NB4 (cell line): ENCODE results near the gene BMPR2.
"Not testable (repeated sequence)": the region's sequence is repeated elsewhere in the genome, so short reads cannot be mapped to it uniquely, and the experiment has no call there.

Experiments
- DNase-seq: peaks from one replicate; pipeline ENCODE4 v3.0.0; 2010; ENCODE audit warnings: low read depth
- H3K4me3 ChIP-seq: one replicate; pipeline ENCODE4 v1.5.1; 2011; ENCODE audit warnings: mild to moderate bottlenecking, low read depth, low read length, moderate library complexity
- MYC ChIP-seq: IDR thresholded peaks from 2 replicates; pipeline ENCODE4 v1.6.1; 2011; ENCODE audit warnings: low read depth, low read length
- POLR2A ChIP-seq: IDR thresholded peaks from 2 replicates; pipeline ENCODE4 v1.6.1; 2011; ENCODE audit warnings: mild to moderate bottlenecking; ENCODE audit not compliant: insufficient read length; ENCODE audit errors: extremely low read depth
- TF ChIP-seq, protein P1 (sequence below): IDR thresholded peaks from one replicate; pipeline ENCODE4 v1.5.1; 2012; ENCODE audit warnings: low read depth, low read length
- TF ChIP-seq, protein P2 (sequence below): IDR thresholded peaks from 2 replicates; pipeline ENCODE4 v1.6.1; 2011; ENCODE audit warnings: low read depth, low read length

BMPR2 gene

DNA sequence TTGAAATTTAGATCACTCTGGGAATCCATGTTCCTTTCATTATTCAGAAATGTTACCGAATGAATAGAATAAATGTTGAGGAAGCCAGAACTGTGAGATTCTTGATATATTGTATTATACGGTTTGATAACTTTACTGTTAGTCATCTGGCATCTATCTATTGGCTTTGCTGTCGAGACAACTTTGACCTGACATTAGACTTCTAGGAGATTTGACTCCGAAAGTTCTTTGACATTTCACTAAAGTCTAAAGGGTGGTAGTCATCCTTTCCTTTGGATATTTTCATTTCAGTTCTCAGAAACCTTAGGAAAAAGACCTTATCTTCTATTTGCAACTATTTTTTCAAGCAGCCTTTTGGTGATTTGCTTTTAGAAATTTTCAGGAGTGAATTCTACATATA is 1.9 kb downstream of the BMPR2 start:
- no peak for DNase-seq
- peak overlapping the region; percentile 83 for H3K4me3 ChIP-seq
- TF ChIP-seq POLR2A = no peak
- TF ChIP-seq, protein P1, sequence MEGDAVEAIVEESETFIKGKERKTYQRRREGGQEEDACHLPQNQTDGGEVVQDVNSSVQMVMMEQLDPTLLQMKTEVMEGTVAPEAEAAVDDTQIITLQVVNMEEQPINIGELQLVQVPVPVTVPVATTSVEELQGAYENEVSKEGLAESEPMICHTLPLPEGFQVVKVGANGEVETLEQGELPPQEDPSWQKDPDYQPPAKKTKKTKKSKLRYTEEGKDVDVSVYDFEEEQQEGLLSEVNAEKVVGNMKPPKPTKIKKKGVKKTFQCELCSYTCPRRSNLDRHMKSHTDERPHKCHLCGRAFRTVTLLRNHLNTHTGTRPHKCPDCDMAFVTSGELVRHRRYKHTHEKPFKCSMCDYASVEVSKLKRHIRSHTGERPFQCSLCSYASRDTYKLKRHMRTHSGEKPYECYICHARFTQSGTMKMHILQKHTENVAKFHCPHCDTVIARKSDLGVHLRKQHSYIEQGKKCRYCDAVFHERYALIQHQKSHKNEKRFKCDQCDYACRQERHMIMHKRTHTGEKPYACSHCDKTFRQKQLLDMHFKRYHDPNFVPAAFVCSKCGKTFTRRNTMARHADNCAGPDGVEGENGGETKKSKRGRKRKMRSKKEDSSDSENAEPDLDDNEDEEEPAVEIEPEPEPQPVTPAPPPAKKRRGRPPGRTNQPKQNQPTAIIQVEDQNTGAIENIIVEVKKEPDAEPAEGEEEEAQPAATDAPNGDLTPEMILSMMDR = no peak

- DNase-seq = no peak
- TF ChIP-seq, protein P2, sequence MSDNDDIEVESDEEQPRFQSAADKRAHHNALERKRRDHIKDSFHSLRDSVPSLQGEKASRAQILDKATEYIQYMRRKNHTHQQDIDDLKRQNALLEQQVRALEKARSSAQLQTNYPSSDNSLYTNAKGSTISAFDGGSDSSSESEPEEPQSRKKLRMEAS = no peak
- TF ChIP-seq POLR2A (no peak), MYC (no peak)
- TF ChIP-seq, protein P1 = no peak
- H3K4me3 ChIP-seq = peak overlapping the region; percentile 83
Measured at GRCh38 chr2:202378662-202379358, 2.7 kb downstream of the BMPR2 start.

- TF ChIP-seq POLR2A (no peak), MYC (no peak)
- TF ChIP-seq, protein P1 = no peak
- TF ChIP-seq, protein P2 = no peak
Measured at GRCh38 chr2:202382684-202383083, 6.6 kb downstream of the BMPR2 start.

DNA sequence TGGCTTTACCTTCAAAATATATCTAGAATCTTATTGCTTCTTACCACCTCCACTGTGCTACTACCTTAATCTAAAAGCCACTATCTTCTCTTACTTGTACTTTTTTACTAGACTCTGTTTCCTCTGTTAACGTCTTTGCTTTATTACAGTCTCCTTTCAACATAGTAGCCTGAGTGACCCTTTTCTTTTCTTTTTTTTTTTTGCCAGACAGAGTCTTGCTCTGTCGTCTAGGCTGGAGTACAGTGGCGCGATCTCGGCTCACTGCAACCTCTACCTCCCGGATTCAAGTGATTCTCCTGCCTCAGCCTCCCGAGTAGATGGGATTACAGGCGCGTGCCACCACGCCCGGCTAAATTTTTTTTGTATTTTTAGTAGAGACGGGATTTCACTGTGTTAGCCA is 10.4 kb downstream of the BMPR2 start:
- not testable (repeated sequence) for H3K4me3 ChIP-seq, DNase-seq

More at GRCh38 chr2:202382684-202383083, 6.6 kb downstream of the BMPR2 start:
- DNase-seq = no peak
- no peak overlapping the region for H3K4me3 ChIP-seq

GRCh38 chr2:202387608-202388342 is 11.6 kb downstream of the BMPR2 start:
- DNase-seq = no peak
- H3K4me3 ChIP-seq = no peak overlapping the region
- TF ChIP-seq MYC (no peak), POLR2A (no peak)
- TF ChIP-seq, protein P1 = no peak
- TF ChIP-seq, protein P2 = no peak

- H3K4me3 ChIP-seq = no peak overlapping the region
- no peak for DNase-seq
- TF ChIP-seq POLR2A (no peak), MYC (no peak)
- TF ChIP-seq, protein P2 = no peak
- TF ChIP-seq, protein P1 = no peak
Measured at GRCh38 chr2:202400941-202401340, 24.8 kb downstream of the BMPR2 start.
